Large intestine (tissue), 3 donors: Measurements from ENCODE around the gene TRIOBP. TPM values are rescaled to one million over a fixed set of nuclear protein-coding genes. Genes with fewer than 3 reads are reported as not detected.

Experiments
- DNase-seq, 2 donors: peaks; one replicate each; pipeline versions ENCODE4 v3.0.0 to v3.0.0-alpha.2; 2013
- H3K27ac ChIP-seq: one replicate; pipeline ENCODE4 v1.5.1; 2013; ENCODE audit warnings: low read length
- H3K27me3 ChIP-seq: 2 replicates; pipeline ENCODE4 v1.6.1; 2013; ENCODE audit warnings: low read length; ENCODE audit not compliant: control insufficient read depth, insufficient read depth
- H3K36me3 ChIP-seq: 2 replicates; pipeline ENCODE4 v1.6.1; 2013; ENCODE audit warnings: low read length; ENCODE audit not compliant: control insufficient read depth, insufficient read depth
- H3K4me1 ChIP-seq: one replicate; pipeline ENCODE4 v1.6.1; 2013; ENCODE audit warnings: low read length; ENCODE audit not compliant: control insufficient read depth, insufficient read depth
- H3K4me3 ChIP-seq: one replicate; pipeline ENCODE4 v1.5.1; 2013; ENCODE audit warnings: low read length
- H3K9me3 ChIP-seq: one replicate; pipeline ENCODE4 v1.6.1; 2013; ENCODE audit warnings: mild to moderate bottlenecking, low read depth, low read length, moderate library complexity; ENCODE audit not compliant: control insufficient read depth
- WGBS: methylation state at CpG from one replicate; pipeline ENCODE4 v1.1.5; 2013; ENCODE audit warnings: low lambda C conversion rate; ENCODE audit not compliant: insufficient coverage; 5-methylcytosine and 5-hydroxymethylcytosine counted together
- polyA plus RNA-seq: library from polyadenylated mRNA; unstranded; fragments of 120-200 nt; gene quantifications from one replicate; pipeline ENCODE4 v1.2.1, GENCODE V29; 2013

The TRIOBP gene
- polyA plus RNA-seq, 1 donor: 43.5 TPM

DNA sequence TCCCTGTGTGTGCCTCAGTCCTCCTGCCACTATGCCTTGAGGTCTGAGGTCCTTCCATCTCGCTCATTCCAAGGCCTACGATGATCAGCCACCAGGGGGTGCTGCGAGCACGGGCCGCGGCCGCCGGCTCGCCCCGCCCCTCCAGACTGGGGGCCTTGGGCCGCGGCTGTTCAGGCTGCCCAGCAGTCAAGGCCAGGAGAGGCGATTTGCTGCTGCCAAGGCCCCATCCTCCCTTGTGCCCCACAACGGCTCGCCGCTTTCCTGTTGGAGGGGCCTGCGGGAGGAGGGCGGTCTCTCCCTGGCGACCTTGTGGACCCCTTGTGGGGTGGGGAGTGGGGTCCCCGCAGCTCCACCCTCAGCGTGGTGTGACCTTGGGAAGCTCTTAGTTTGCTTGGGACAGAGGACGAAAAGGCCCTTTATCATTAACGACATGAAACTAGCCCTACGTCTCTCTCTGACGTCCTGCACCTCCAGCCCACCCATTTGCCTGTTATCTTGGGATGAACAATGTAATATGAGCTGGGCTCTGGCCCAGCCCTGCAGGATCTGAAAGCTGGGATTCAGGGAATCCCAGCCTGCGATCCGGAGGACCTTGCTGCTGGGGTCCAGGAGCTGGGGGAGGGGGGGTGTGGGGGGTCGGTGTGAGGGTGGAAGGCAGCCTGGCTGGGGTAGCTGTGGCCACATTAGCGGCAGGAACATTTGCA is 121.0 kb downstream of the TRIOBP start:
- no CpG with 5 or more reads among the region's 29 CpGs for whole genome bisulfite sequencing
- Histone ChIP-seq H3K27ac (no peak overlapping the region), H3K4me1 (peaks cover 11% of the 10 kb centered on the region), H3K9me3 (peaks cover 4% of the 10 kb centered on the region), H3K27me3 (peaks cover 39% of the 10 kb centered on the region), H3K4me3 (peak overlapping the region; percentile 36), H3K36me3 (peaks cover 13% of the 10 kb centered on the region)
- DNase-seq: peak; percentile 73 to 76

GRCh38 chr22:37818409-37819104 is 121.7 kb downstream of the TRIOBP start:
- Histone ChIP-seq H3K27ac (no peak overlapping the region), H3K9me3 (peaks cover 4% of the 10 kb centered on the region), H3K4me1 (peaks cover 11% of the 10 kb centered on the region), H3K4me3 (peak overlapping the region; percentile 26), H3K27me3 (peaks cover 46% of the 10 kb centered on the region), H3K36me3 (peaks cover 13% of the 10 kb centered on the region)
- no CpG with 5 or more reads among the region's 68 CpGs for WGBS
- DNase-seq: peak; percentile 33 to 76

- peaks cover 11% of the 10 kb centered on the region for H3K4me1 ChIP-seq
- DNase-seq: no peak
- peak overlapping the region; percentile 26 for H3K4me3 ChIP-seq
- no peak overlapping the region for H3K27ac ChIP-seq
- peaks cover 4% of the 10 kb centered on the region for H3K9me3 ChIP-seq
- peaks cover 50% of the 10 kb centered on the region for H3K27me3 ChIP-seq
- H3K36me3 ChIP-seq: peaks cover 13% of the 10 kb centered on the region
- no CpG with 5 or more reads among the region's 14 CpGs for WGBS
These were observed 122.2 kb downstream of the TRIOBP start for GRCh38 chr22:37819105-37819433.

DNA sequence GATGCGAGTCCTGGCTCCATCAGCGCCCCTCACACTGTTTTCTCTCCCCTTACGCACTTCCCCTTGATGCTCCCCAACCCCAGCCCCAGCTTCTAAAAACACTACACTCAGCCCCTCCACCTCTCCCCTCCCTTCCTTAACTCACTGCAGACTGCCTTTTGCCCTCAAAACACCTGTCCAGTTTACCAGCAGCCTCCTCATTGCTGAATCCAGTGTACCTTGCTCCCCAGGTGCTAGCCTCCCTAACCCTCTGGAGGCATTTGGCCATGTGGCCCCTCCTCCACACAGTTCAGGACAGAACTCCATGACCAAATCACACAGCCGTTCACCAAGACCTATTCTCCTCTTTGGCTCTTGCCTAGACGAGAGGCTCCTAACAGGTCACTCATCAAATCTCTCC is 123.5 kb downstream of the TRIOBP start:
- 60% methylated on average over 1 of the region's 5 CpGs for WGBS
- no peak overlapping the region for H3K27ac ChIP-seq
- H3K4me1 ChIP-seq: peaks cover 11% of the 10 kb centered on the region
- DNase-seq: no peak
- H3K36me3 ChIP-seq: peaks cover 6% of the 10 kb centered on the region
- peaks cover 55% of the 10 kb centered on the region for H3K27me3 ChIP-seq
- H3K9me3 ChIP-seq: peaks cover 4% of the 10 kb centered on the region
- H3K4me3 ChIP-seq: no peak overlapping the region

GRCh38 chr22:37822079-37822833 is 125.4 kb downstream of the TRIOBP start:
- peaks cover 58% of the 10 kb centered on the region for H3K27me3 ChIP-seq
- no peak overlapping the region for H3K27ac ChIP-seq
- DNase-seq: no peak

DNA sequence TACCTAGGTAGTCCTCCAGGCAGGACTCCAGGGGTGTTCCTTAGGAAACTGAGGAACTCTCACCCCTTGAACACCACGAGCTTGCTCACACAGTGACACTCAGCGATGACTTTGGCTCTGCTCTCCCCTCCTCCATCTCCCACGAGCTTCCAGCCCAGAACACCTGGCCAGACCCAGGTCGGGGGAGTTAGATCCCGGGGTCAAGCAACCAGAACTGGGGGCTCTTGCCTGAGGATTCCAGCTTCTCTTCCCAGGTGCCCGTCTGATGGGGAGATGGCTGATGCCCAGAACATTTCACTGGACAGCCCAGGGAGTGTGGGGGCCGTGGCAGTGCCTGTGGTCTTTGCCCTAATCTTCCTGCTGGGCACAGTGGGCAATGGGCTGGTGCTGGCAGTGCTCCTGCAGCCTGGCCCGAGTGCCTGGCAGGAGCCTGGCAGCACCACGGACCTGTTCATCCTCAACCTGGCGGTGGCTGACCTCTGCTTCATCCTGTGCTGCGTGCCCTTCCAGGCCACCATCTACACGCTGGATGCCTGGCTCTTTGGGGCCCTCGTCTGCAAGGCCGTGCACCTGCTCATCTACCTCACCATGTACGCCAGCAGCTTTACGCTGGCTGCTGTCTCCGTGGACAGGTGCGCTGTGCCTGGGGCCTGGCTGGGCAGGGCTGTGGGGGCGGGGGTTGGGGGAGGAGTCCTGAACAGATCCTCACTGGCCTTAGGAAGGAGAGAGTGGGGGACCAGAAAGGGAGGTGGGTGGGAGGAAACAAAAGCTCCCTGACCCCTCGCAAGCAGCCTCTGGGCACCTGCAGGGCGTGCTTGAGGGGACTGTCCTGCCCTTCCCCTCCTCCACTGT is 126.5 kb downstream of the TRIOBP start, which contains the start of gene GALR3:
GALR3 (plus strand) TSS at position 249 of the 852 bp plus-strand sequence; CDS start at position 274, 25 bp downstream.
- H3K4me3 ChIP-seq: no peak within 1 kb of the TSS
- no peak for DNase-seq
- H3K9me3 ChIP-seq: peaks cover 4% of the 10 kb centered on the region
- WGBS: no CpG with 5 or more reads among the region's 21 CpGs
- no peak within 1 kb of the TSS for H3K27ac ChIP-seq
- H3K4me1 ChIP-seq: peaks cover 6% of the 10 kb centered on the region
- peaks cover 3% of the 10 kb centered on the region for H3K36me3 ChIP-seq
- peaks cover 56% of the 10 kb centered on the region for H3K27me3 ChIP-seq

More at GRCh38 chr22:37822079-37822833, 125.4 kb downstream of the TRIOBP start:
- no peaks in the 10 kb centered on the region for H3K36me3 ChIP-seq
- peaks cover 11% of the 10 kb centered on the region for H3K4me1 ChIP-seq
- WGBS: no CpG with 5 or more reads among the region's 8 CpGs
- H3K4me3 ChIP-seq: no peak overlapping the region
- peaks cover 4% of the 10 kb centered on the region for H3K9me3 ChIP-seq

GRCh38 chr22:37824674-37825641 is 128.1 kb downstream of the TRIOBP start:
- peaks cover 13% of the 10 kb centered on the region for H3K36me3 ChIP-seq
- H3K27me3 ChIP-seq: peaks cover 42% of the 10 kb centered on the region
- H3K27ac ChIP-seq: no peak overlapping the region
- H3K9me3 ChIP-seq: no peaks in the 10 kb centered on the region
- H3K4me3 ChIP-seq: no peak overlapping the region
- no CpG with 5 or more reads among the region's 135 CpGs for WGBS
- DNase-seq: peak in 1 of 2 donors; percentile 62
- no peaks in the 10 kb centered on the region for H3K4me1 ChIP-seq
